GM13976 (cell line): ENCODE measurements around the gene SCYGR3.
A peak's percentile ranks its signal among the peaks of the same experiment; 100 is the strongest.
"Not testable (repeated sequence)": the region's sequence is repeated elsewhere in the genome, so short reads cannot be mapped to it uniquely, and the experiment has no call there.

Source experiments
- DNase-seq: peaks from one replicate; pipeline ENCODE4 v3.0.0; 2012; ENCODE audit warnings: low spot score
- in situ Hi-C: fragments of 300-500 bp; cut with MboI; formaldehyde crosslinking; loops from one replicate; pipeline ENCODE4 v1.12.0; 2022; ENCODE audit warnings: low sequenced_read_pairs, mixed read lengths, inconsistent platforms; ENCODE audit not compliant: unreplicated experiment
- TF ChIP-seq, protein P1 (sequence below): IDR thresholded peaks from 2 replicates; pipeline ENCODE4 v1.5.1; 2012; ENCODE audit warnings: borderline replicate concordance, mild to moderate bottlenecking; ENCODE audit not compliant: insufficient read depth; ENCODE audit errors: extremely low read depth, missing control alignments, control extremely low read depth

The SCYGR3 gene

DNA sequence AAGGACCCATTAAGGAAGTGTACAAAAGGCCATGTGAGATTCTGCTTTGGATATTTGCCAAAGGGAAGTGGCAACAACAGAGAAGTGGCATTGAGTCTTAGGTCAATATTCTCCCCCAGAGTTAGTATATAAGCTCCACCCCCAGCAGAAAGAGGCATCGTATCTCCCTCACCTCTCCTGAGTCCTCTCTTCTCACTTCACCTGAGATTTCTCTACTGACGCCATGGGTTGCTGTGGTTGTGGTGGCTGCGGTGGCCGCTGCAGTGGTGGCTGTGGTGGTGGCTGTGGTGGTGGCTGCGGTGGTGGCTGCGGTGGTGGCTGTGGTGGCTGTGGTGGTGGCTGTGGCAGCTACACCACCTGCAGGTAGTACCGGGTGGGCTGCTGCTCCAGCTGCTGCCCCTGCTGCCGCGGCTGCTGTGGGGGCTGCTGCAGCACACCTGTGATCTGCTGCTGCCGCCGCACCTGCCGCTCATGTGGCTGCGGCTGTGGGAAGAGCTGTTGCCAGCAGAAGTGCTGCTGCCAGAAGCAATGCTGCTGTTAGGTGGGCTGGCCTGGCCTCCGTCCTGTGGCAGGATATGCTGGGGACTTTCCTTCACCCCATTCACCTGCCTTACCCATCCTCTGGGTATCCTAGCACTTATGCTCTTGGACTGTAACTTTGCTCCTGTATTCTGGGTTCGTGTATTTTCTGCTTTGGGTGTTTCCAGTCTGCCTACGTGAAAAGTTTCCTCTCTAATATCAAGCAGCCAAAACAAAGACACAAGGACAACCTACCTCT, 5.9 kb downstream of the SCYGR3 start:
- TF ChIP-seq, protein P1, sequence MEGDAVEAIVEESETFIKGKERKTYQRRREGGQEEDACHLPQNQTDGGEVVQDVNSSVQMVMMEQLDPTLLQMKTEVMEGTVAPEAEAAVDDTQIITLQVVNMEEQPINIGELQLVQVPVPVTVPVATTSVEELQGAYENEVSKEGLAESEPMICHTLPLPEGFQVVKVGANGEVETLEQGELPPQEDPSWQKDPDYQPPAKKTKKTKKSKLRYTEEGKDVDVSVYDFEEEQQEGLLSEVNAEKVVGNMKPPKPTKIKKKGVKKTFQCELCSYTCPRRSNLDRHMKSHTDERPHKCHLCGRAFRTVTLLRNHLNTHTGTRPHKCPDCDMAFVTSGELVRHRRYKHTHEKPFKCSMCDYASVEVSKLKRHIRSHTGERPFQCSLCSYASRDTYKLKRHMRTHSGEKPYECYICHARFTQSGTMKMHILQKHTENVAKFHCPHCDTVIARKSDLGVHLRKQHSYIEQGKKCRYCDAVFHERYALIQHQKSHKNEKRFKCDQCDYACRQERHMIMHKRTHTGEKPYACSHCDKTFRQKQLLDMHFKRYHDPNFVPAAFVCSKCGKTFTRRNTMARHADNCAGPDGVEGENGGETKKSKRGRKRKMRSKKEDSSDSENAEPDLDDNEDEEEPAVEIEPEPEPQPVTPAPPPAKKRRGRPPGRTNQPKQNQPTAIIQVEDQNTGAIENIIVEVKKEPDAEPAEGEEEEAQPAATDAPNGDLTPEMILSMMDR: no peak
- in situ Hi-C loops: no loop called here
- DNase-seq: peak; percentile 51

DNA sequence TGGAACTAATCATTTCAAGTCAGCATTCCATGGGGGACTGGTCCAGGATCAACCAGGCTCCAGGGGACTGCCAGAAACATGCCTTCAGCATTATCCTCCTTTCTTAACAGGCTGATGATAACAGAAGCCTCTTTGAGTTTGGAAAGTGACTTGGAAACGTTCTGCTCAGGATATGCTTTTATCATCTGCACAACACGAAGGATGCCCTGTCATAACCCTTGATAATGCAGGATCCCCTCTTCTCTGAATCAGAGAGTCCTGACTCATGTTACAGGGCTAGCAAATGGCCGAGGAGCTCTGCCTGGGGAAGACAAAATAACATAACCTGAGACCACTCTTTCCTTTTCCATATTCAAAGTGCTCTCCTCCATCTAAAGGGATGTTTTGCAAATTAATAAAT, 6.7 kb downstream of the SCYGR3 start:
- TF ChIP-seq, protein P1: no peak
- DNase-seq: no peak
- in situ Hi-C loops: no loop called here

DNA sequence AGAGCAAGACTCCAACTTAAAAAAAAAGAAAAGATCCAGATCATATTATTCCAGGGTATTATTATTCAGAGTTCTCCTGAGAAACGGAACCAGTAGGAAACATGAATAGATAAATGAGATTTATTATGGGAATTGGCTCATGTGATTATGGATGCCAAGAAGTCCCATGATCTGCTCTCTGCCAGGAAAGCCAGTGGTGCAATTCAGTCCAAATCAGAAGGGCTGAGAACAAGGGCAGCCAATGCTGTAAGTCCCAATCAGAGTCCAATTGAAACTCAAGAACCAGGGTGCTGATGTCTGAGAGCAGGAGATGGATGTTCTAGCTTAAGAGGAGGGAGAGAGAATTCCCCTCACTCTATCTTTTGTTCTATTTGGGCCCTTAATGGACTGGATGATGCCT, 8.2 kb downstream of the SCYGR3 start:
- TF ChIP-seq, protein P1: no peak
- in situ Hi-C loops: no loop called here
- no peak for DNase-seq

DNA sequence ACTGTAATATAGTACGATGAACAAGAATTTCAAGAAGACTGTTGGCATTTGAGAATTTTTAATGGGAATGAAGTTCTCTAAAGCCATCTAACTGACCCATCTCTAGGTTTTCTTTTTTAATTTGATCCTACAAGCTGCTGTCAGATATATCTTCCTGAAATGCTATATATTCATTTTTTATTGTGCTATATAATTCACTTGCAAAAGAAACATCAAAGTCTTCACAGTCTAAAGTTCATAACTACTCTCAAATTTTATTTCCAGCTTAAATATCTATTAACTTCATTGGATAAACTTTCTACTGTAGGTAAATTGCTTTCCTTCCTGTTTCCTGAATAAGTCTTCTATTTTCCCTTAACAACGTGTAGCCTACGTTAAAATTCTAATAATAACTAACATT, 12.3 kb downstream of the SCYGR3 start:
- TF ChIP-seq, protein P1: no peak
- in situ Hi-C loops: no loop called here
- DNase-seq: no peak

DNA sequence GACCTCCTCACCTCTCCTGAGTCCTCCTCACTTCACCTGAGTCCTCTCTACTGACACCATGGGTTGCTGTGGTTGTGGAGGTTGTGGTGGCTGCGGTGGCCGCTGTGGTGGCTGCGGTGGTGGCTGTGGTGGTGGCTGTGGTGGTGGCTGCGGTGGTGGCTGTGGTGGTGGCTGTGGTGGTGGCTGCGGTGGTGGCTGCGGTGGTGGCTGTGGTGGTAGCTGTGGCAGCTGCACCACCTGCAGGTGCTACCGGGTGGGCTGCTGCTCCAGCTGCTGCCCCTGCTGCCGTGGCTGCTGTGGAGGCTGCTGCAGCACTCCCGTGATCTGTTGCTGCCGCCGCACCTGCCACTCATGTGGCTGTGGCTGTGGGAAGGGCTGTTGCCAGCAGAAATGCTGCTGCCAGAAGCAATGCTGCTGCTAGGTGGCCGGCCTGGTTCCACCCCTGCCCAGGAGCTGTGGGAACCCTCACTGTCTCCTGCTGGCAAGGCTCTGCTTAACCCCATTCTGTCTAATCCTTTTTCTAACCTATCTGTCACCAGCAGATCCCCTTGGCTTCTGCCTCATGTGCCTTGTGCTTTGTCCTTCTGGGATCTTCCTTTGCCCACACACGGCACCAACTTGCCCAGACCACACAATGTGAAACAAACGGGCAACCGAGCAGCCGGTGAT, 15.7 kb downstream of the SCYGR3 start, which contains the start of gene SCYGR2:
SCYGR2 (plus strand) TSS at position 59 of the 669 bp plus-strand sequence; CDS start at position 59, 0 bp downstream.
- DNase-seq, in situ Hi-C loops: not testable (repeated sequence)

DNA sequence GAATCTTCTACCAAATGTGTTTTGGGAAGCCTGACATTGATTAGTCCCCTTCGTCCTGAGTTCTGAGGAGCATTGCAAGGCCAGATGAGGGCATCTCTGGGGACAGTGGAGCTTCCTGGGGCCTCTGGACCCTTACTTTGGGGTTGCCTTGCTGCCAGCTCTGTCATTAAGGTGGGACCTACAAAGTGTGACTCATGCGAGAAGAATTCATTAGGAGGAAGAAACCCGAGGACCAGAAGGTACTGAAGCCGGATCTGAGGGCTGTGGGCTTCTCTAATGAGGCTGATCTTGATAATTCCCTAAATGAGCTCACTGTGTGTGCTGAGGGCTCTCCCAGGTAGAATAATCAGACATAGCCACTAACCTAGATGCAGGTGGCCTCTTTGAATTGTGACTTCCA, 16.6 kb downstream of the SCYGR3 start:
- TF ChIP-seq, protein P1: no peak
- no peak for DNase-seq
- in situ Hi-C loops: no loop called here

DNA sequence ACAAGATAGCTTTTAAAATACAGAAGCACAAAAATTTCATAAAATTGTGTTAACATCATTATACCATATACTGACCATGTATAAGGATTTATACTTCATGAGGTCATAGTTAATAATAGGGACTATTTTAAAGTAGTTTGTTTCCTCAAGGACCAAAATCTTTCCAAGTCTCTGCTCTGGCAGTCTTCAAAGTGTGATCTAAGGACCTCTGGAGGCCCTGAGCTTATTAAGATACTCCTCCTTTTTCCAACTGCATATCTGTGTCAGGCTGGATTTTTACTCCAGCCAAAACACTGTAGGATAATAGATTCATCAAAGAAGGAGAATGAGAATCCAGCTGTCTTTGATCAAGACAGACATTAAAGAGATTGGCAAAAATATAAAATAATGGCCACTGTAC, 17.6 kb downstream of the SCYGR3 start:
- in situ Hi-C loops: no loop called here
- TF ChIP-seq, protein P1: no peak
- DNase-seq: no peak
